ENCODE measurements around the gene XRCC5.
"Not testable (repeated sequence)": the region's sequence is repeated elsewhere in the genome, so short reads cannot be mapped to it uniquely, and the experiment has no call there.

The XRCC5 gene

DNA sequence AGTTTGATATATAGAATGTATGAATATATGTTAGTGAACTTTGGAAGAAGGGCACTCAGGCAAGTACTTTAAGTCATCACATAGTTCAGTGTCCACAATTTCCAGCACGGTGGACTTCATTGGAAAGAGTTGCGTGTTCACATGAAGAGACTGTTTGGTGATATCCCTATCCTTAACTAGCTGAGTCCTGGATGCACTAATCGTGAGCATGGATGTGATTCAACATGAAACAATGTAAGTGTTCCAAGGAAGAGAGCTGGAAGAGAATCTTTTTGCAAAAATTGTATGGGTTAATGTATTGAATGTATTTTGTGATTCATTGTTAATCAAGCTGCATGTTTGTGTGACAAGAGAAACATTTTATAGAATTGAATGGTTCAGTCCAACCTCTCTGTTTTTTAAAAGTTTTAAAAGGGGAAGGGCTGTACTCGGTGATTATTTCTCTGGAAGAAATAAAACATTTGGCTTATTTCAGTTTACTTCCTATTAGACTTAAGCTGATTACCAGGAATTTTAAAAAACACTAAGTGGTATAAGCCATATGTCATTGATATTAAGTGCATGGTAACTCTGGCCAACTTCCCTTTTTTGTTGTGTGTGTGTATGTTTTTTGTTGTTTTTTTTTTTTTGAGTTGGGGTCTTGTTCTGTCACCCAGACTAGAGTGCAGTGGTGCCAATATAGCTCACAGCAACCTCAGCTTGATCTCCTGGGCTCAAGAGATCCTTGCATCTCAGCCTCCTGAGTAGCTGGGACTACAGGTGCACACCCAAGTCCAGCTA lies 8.6 kb downstream of the XRCC5 start:
- no peak for DNase-seq (ENCODE audit: low read depth, low spot score)

DNA sequence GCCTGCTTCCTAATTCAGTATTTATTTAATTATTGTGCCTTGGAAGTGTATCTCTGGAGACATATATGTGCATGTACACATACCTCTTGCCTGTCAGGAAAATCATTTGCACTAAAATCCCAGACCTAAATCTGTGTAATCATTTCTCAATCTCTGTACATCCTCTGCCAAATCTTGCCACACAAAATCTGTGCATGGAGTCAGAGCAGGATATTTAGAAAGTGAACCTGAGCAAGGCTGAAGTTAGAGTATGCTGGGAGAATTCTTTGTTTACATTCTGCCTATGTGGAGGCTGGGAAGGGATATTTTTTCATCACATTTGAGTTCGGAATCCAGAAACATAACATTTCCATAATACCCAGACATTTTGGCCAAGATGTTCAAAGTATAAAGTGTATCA lies 9.3 kb downstream of the XRCC5 start:
- DNase-seq (ENCODE audit: low read depth, low spot score): no peak

DNA sequence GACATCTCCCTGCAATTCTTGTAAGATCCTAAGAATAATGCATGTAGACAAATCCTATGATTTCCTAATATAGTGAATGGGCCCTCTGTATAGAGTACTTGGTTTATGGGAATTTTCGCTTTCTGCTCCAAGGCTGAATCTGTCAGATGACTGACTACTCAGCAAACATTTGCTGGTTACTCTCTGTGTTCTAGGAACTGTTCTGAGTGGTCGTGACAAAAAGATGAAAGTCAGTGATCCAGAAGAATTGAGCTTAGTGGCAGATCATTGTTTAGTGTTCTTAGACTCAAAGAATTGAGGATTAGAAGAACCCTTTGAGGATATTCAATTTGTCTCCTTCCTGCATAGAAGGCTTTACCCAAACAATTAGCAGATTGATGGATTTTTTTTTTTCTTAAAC lies 10.0 kb downstream of the XRCC5 start:
- DNase-seq (ENCODE audit: low read depth, low spot score): no peak

DNA sequence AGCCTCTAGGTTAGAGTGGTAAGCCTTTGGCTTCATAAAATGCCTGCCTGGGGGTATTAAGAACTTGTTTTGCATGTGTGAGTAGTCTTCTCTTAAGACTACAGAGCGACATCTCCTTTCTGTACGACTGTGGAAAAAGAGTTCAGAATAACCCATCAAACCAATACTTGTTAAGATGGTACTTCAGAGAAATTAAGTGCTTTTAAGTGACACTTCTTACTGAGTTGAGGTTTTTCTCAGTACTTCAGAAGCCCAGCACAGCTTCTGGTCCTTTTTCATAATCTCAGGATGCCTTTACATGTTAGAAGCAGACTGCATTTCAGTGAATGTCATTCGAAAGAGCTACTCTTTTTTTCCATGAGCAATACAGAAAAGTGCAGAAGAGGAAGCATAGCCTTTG lies 10.8 kb downstream of the XRCC5 start:
- no peak for DNase-seq (ENCODE audit: low read depth, low spot score)

DNA sequence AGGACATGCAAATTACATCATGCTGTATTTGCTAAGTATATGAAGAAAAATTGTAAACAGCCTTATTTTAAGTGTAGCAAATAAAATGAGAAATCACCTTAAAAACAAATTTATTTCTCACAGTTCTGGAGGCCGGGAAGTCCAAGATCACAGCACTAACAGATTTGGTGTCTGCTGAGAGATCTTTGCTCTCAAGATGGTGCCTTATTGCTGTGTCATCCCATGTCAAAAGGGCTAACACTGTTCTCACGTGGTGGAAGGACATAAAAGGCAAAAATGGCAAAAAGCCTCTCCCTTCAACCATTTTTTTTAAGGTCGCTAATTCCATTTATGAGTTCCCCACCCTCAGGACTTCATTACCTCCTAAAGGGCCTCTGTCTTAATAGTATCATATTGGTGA lies 12.1 kb downstream of the XRCC5 start:
- DNase-seq (ENCODE audit: low read depth, low spot score): no peak

DNA sequence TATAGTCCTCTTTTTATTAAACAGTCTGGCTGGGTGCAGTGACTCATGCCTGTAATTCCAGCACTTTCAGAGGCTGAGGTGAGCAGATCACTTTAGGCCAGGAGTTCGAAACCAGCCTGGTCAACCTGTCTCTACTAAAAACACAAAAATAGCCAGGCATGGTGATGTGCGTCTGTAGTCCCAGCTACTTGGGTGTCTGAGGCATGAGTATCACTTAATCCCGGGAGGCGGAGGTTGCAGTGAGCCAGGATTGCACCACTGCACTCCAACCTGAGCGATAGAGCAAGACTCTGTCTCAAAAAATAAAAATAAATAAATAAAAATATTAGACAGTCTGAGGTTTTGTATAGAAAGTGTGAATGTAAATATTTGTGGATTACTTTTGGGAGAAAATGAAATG lies 17.8 kb downstream of the XRCC5 start:
- DNase-seq (ENCODE audit: low read depth, low spot score): no peak

DNA sequence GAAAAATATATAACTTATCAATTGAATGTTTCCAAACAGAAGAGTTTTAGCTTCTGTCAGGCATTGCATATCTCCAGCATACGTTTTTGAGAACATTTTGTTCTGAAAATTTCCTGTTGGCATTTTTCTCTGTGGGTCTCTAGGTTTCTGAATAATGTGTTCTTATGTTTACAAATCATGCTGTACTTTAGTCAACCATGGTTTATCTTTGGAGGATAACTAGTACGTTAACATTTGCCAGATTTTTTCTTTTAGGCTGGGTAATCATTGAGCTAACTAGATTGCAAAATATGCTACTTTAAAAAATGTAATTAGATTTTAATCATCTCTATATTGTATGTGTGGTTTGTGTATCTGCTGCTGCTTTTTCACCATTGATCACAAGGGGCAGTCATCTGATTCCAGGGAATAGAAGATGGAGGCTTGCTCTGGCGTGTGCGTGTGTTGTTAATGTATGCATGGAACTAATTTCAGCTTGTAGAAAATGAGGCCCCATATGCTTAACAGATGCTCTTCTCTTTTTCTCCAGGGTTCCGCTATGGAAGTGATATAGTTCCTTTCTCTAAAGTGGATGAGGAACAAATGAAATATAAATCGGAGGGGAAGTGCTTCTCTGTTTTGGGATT lies 21.3 kb downstream of the XRCC5 start:
- DNase-seq (ENCODE audit: low read depth, low spot score): no peak

DNA sequence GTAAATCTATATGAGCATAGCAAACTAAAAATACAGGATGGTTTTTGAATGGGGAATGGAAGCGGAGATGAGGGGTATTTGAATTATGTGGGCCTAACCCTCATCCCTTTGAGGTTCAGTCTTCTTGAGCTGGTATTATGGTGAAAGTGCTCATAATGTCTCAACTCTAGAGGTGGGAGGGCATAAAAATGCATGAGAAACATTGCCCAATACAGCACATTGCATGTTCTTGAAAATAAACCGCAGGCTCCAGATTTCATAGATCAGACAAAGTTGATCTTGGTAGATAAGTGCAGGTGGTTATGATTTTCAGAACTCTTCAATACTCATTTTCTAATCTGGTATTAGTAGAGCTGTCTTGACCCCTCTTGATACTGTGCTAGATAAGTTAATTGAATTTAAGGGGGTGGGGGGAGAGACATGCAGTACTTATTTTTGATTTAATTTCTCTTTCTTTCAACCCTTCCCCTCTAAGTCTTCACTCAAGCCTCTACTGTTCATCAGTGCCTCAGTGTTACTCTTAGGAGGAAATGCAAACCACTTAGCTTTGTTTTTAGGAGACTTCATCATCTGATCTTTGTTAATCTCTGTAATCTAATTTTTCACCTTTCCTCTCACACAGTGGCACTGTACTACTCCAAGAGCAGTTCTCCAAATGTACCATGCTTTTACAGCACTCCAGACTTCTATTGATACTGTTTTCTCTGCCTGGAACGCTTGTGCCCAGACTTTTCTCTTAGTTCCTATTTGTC lies 22.2 kb downstream of the XRCC5 start:
- no peak for DNase-seq (ENCODE audit: low read depth, low spot score)

DNA sequence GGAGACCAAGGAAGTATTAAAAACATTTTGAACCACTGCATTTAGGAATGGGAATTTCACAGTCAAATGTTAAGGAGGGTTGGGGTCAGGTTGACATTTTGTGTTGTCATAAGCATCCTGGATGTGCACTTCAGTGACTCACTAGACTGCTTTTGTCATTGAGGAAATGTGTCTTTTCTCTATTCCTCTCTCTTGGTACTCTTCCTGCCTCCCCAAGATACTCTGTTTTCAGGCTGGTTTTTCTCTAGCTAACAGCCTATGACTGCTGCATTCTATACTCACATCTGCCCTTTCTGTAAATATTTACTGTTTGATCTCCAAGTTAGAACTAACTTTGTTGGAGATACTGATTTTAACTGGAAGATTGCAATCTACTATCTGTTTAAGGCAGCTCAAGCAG lies 23.4 kb downstream of the XRCC5 start:
- no peak for DNase-seq (ENCODE audit: low read depth, low spot score)

DNA sequence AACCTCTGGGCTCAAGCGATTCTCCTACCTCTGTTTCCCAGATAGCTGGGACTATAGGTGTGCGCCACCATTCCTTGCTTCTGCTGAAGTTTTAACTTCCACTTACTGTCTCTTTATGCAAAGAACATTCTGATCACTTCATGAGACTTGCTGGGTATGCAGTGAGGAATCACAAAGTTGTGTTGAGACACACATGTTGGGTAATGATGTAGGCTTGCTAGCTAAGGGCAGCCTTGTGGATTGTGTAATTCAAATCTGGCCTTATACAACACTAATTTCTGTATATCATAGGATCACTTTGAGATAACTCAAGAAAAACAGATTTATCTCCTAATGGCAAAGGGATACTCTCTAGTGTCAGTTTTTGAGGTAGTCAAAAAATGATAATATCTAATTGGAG lies 24.2 kb downstream of the XRCC5 start:
- DNase-seq (ENCODE audit: low read depth, low spot score): no peak

DNA sequence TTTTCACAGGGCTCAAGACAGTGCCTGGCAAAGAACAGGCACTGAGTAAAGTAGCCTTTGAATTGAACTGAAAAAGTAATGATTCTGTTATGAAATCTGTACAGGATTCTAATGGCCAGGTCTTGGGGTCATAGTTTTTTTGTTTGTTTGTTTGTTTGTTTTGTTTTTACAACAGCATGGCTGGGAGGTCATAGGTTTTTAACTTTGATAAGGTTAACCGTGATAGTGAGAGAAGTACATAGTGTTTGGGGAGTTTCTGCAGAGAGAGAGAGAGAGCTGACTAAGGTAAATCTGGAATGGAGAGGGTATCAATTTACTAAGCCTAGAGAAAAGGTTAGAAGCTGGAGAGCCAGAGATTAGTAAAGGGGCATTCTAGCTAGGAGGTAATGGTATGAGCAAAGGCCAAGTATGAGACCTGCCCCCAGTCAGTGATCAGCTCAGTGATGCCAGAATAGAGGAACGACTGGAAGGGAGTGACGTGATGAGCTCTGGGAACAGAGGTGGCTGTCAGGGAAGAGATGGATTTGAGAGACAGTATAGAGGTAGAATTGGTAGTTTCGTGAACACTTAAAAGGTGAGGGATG lies 25.9 kb downstream of the XRCC5 start:
- DNase-seq (ENCODE audit: low read depth, low spot score): no peak

DNA sequence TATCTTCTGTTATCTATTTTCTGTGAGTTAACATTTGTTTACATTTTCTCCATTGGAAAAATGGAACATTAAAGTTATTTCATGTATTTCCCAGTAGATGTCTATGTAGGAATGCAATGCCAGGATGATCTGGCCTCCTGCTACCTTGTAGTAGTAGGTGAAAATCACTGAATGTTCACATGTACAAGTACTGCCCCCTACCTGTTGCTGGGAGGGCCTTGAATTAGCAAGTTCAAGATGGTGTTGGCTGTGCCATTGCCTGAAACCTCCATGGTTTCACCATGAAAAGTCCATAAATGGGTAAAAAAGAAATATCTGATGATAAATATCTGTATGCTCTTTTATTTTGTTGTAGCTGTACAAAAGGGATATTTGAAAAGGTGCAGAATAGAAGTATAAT lies 30.7 kb downstream of the XRCC5 start:
- no peak for DNase-seq (ENCODE audit: low read depth, low spot score)

DNA sequence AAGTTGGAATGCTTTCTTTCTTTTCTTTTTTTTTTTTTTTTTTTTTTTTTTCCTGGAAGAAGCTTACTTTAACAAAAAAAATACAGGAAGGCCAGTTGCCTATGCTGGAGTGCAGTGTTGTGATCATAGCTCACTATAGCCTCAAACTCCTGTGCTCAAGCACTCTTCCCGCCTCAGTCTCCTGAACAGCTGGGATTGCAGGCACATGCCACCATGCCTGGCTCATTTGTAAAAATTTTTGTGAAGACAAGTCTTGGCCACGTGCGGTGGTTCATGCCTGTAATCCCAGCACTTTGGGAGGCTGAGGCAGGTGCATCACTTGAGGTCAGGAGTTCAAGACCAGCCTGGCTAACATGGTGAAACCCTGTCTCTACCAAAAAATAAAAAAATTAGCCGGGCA lies 32.4 kb downstream of the XRCC5 start:
- DNase-seq (ENCODE audit: low read depth, low spot score): not testable (repeated sequence)

DNA sequence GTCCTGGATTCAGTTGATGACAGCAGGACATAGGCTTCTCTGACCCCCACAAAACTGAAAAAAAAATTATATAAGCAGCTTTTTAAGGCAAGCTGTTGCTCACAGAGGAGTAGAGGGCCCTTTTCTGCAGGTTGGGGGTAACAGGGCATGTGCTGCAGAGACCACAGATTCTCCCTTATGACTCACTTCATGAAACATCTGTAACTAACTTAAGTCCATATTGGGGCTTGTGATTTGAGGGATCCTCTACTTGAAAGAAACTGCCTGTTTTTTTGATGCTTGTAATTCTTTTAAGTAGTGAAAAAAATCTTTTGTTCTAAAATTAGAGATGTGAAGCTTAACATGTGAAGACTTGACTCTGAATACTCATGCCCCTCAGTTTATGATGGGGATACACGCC lies 33.4 kb downstream of the XRCC5 start:
- peak; percentile 17 for DNase-seq (ENCODE audit: low read depth, low spot score)

DNA sequence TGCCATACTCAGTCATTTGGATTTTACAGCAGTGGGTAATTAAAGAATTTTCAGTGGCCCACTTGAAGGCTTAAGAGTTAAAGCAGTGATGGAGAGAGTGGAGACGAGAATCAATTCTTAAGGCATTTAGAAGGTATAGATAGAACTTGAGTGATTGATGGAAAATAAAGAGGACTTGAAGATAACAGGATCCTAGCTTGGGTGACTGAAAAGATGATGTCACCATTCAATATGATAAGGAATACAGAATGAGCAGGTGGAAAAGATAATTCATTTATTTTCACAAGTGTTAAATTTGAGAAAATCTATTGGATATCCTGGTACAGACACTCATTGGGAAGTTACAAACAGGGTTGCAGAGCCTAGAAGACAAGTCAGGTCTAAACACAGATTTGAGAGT lies 35.2 kb downstream of the XRCC5 start:
- DNase-seq (ENCODE audit: low read depth, low spot score): no peak

DNA sequence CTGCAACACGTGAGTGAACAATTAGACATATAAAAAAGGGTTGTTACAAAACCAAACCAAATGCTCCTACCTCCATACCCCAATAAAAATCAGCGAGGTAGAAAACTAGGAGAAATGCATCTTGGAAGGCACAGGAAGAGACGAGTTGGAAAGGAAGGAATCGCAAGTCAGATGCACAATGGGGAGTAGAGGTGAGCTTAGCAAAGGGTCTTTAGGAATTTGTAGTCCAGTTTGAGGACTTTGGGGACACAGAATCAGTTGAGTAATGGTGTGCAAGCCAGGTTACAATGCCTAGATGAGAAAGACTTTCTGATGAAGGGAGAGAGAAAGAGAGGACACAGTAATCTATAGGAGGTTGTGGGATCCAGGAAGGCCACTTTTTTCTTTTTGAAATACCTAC lies 35.7 kb downstream of the XRCC5 start:
- DNase-seq (ENCODE audit: low read depth, low spot score): no peak

DNA sequence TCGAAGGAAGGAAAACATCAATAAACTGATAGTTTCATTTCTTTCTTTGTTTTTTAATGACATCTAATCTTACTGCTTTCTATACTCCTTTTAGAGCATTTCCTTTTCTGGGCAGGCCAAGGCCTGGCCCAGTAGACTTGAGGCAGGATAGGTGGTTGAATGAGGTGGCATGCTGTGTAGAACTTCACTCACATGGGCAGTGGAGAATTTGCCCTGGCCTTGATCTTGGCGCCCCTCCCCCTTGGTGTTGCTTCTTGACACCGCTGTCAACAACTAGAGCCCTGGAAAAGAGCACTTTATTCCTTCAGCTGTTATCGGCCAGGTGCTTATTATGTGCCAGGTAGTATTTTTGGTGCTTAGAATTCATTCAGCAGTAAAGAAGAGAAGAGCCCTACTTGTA lies 37.4 kb downstream of the XRCC5 start:
- no peak for DNase-seq (ENCODE audit: low read depth, low spot score)

DNA sequence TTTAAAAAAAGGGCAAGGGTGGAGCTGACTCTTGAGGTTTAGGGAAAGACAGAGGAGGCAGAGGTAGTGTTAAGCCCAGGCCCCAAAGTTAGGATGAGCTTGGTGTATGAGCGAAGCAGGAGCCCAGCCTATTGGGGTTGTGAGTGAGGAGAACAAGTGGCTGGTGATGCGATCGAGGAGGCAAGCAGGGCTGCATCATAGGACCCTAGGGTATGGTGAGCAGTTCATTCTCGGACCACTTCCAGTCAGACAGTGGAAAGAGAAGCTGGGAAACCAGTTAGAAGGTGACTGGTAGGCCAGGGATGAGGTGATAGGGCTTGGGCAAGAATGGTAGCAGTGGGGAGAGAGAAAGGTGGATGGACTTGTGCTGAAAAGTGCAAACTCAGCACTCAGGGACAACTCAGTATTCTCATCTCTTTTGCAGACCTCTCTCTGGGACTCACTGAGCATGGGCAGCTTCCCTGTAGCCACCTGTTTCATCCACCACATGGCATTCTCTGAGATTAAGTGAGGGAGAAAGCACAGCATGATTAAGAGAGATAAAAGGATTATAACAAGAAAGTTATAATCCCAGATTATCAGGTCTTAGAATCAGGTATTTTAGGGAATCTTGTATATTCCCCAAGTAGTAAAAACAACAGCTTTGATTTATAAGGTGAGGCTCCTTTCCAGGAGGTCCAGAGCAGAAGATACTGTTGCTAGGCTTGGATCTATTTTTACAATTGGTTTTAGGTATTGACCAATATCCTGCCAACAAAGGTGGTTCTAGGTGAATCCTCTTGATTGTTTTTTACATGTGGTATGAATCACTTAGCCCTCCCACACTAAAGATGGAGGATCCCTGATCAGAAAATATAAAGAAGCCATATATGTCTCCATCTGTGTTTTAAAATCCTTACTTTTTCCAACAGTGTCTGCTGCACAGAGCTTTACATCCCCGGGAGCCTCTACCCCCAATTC lies 38.3 kb downstream of the XRCC5 start:
- no peak for DNase-seq (ENCODE audit: low read depth, low spot score)

DNA sequence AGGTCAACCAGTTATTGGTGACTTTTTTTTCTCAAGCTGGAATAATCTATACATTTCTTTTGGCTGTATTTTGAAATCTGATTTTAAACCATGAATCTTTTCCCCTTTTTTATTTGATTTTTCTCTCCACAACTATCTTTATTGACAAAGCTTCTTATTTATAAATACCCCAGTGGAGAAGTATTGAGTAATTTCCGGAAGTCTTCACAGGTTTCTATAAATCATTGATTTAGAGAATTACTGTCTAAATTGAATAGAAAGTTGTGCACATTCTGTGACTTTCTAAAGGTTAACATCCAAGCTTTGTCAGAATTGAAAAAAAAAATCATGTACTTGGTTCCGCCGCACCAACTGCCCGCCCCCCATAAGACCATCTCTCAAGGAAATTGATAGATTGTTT lies 39.8 kb downstream of the XRCC5 start:
- DNase-seq (ENCODE audit: low read depth, low spot score): no peak

DNA sequence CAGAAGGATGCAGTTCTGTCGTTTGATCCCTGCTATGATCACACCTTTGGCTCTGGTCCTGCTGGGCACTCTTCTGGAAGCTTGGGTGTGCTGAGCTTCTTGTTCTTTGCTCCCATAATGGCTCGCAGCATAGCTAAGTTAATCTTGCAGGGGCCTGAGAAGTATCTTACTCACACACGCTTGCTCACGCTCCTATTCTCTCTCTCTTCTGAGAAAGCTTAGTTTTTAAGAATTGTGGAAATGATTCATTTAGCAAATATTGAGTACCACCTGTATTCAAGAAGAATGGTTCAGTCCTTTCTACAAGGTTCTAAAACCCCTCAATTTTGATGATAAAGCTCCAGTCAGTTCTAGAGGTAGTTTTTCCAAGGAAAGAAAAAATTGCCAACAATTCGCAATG lies 40.6 kb downstream of the XRCC5 start:
- no peak for DNase-seq (ENCODE audit: low read depth, low spot score)

DNA sequence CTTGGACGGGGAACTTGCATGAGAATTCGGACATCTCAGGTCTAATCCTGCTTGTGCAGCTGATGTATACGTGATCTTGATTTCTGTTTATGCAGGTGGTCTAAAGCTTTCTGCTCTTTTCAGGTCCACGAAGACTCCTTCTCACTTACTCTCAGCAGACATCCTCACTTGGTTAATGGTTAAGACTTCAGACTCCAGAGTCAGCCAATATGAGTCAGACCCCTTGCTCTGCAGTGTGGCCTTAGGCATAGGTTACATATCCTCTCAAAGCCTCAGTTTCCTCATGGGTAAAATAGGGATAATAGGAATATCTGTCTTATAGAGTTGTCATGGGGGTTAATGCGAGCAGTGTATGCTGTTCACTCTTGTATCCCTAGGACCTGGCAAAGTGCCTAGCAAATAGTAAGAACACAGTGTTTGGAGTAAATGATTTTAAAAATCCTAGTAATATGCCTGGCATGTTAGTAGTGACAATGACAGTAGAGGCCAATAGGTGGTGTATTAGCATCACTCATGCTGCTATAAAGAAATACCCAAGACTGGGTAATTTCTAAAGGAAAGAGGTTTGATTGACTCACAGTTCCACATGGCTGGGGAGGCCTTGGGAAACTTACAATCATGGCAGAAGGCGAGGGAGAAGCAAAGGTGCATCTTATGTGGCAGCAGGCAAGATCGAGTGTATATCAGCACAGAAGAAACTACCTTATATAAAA lies 42.3 kb downstream of the XRCC5 start:
- no peak for DNase-seq (ENCODE audit: low read depth, low spot score)
